Astrocyte (in vitro differentiated cells and primary cell): ENCODE measurements around the gene CFAP97D2. TPM values are rescaled to one million over a fixed set of nuclear protein-coding genes. Genes with fewer than 3 reads are reported as not detected.

Experiments
- DNase-seq: peaks from one replicate; pipeline ENCODE4 v3.0.0-alpha.2; 2010; ENCODE audit warnings: low read depth
- FAIRE-seq: peaks from 2 replicates; lab custom pipeline; 2011; peaks lifted over from hg19 to GRCh38; lab: Jason Lieb, UNC
- H2AFZ ChIP-seq: 2 replicates; pipeline ENCODE4 v1.6.0; 2012; ENCODE audit warnings: low read depth, low read length, inconsistent platforms
- H3K27ac ChIP-seq: 2 replicates; pipeline ENCODE4 v1.5.1; 2011; ENCODE audit warnings: low read depth, low read length, inconsistent platforms
- H3K27me3 ChIP-seq: 2 replicates; pipeline ENCODE4 v1.6.0; 2011; ENCODE audit warnings: low read length, inconsistent platforms; ENCODE audit not compliant: insufficient read depth
- H3K36me3 ChIP-seq: 2 replicates; pipeline ENCODE4 v1.5.1; 2011; ENCODE audit warnings: low read length, inconsistent platforms; ENCODE audit not compliant: insufficient read depth
- H3K4me1 ChIP-seq: 2 replicates; pipeline ENCODE4 v1.5.1; 2011; ENCODE audit warnings: low read length, inconsistent platforms; ENCODE audit not compliant: insufficient read depth
- H3K4me2 ChIP-seq: 2 replicates; pipeline ENCODE4 v1.6.0; 2012; ENCODE audit warnings: low read length, inconsistent platforms
- H3K4me3 ChIP-seq: 2 replicates; pipeline ENCODE4 v1.5.1; 2011; ENCODE audit warnings: low read depth, mild to moderate bottlenecking, low read length, inconsistent platforms; ENCODE audit not compliant: insufficient read depth
- H3K79me2 ChIP-seq: 2 replicates; pipeline ENCODE4 v1.6.0; 2012; ENCODE audit warnings: mild to moderate bottlenecking, low read length, inconsistent platforms; ENCODE audit not compliant: insufficient read depth
- H3K9ac ChIP-seq: 2 replicates; pipeline ENCODE4 v1.6.0; 2012; ENCODE audit warnings: mild to moderate bottlenecking, low read length, inconsistent platforms
- H3K9me3 ChIP-seq: 2 replicates; pipeline ENCODE4 v1.5.1; 2012; ENCODE audit warnings: low read depth, mild to moderate bottlenecking, low read length, inconsistent platforms; ENCODE audit not compliant: insufficient read depth
- H4K20me1 ChIP-seq: 2 replicates; pipeline ENCODE4 v1.6.0; 2012; ENCODE audit warnings: low read length, inconsistent platforms; ENCODE audit not compliant: insufficient read depth
- H3K27ac Mint-ChIP-seq: one replicate; pipeline ENCODE4 v1.8.0; 2021; ENCODE audit warnings: mild to moderate bottlenecking, mixed read lengths; ENCODE audit not compliant: unreplicated experiment
- H3K27me3 Mint-ChIP-seq: one replicate; pipeline ENCODE4 v1.8.0; 2021; ENCODE audit warnings: low read depth, mixed read lengths; ENCODE audit not compliant: unreplicated experiment
- H3K36me3 Mint-ChIP-seq: one replicate; pipeline ENCODE4 v1.8.0; 2021; ENCODE audit warnings: low read depth, mixed read lengths; ENCODE audit not compliant: unreplicated experiment
- H3K4me1 Mint-ChIP-seq: one replicate; pipeline ENCODE4 v1.8.0; 2021; ENCODE audit warnings: low read depth, mixed read lengths; ENCODE audit not compliant: unreplicated experiment
- H3K4me3 Mint-ChIP-seq: one replicate; pipeline ENCODE4 v1.8.0; 2021; ENCODE audit warnings: mild to moderate bottlenecking, moderate library complexity, mixed read lengths; ENCODE audit not compliant: unreplicated experiment
- H3K9me3 Mint-ChIP-seq: one replicate; pipeline ENCODE4 v1.8.0; 2021; ENCODE audit warnings: mild to moderate bottlenecking, mixed read lengths; ENCODE audit not compliant: unreplicated experiment
- CTCF ChIP-seq: IDR thresholded peaks from 2 replicates; pipeline ENCODE4 v1.5.1; 2011; ENCODE audit warnings: low read depth, mild to moderate bottlenecking, inconsistent platforms, low read length, moderate library complexity; ENCODE audit not compliant: insufficient read depth
- EZH2 ChIP-seq: IDR thresholded peaks from 2 replicates; pipeline ENCODE4 v1.6.1; 2012; ENCODE audit warnings: mild to moderate bottlenecking, low read length, inconsistent platforms; ENCODE audit not compliant: insufficient read depth
- total RNA-seq: library from RNA; stranded (reverse); gene quantifications from 2 replicates; pipeline ENCODE4 v1.2.1, GENCODE V29; 2021

CFAP97D2 gene
- total RNA-seq, 1 donor from 2014 or later: not detected

GRCh38 chr13:114151031-114151430 is 28.0 kb upstream of the CFAP97D2 start:
- Mint-ChIP-seq H3K27ac (no peak overlapping the region), H3K4me1 (no peaks in the 10 kb centered on the region)
- H3K4me2 ChIP-seq: no peak overlapping the region

GRCh38 chr13:114151565-114152284 is 27.3 kb upstream of the CFAP97D2 start:
- Histone ChIP-seq H3K9me3 (no peaks in the 10 kb centered on the region), H3K4me3 (no peak overlapping the region), H3K4me2 (no peak overlapping the region), H3K36me3 (no peaks in the 10 kb centered on the region), H3K79me2 (no peaks in the 10 kb centered on the region), H3K27me3 (peaks cover 12% of the 10 kb centered on the region), H4K20me1 (no peaks in the 10 kb centered on the region), H3K27ac (no peak overlapping the region), H2AFZ (no peak overlapping the region), H3K4me1 (no peaks in the 10 kb centered on the region), H3K9ac (no peak overlapping the region)
- H3K9me3 Mint-ChIP-seq: no peaks in the 10 kb centered on the region
- no peak overlapping the region for H3K27ac Mint-ChIP-seq
- peaks cover 4% of the 10 kb centered on the region for H3K4me1 Mint-ChIP-seq
- DNase-seq (no peak), FAIRE-seq (no peak)
- H3K36me3 Mint-ChIP-seq: no peaks in the 10 kb centered on the region
- peaks cover 38% of the 10 kb centered on the region for H3K27me3 Mint-ChIP-seq
- H3K4me3 Mint-ChIP-seq: no peak overlapping the region
- no peak for TF ChIP-seq CTCF
- no peak for TF ChIP-seq EZH2

More at GRCh38 chr13:114151031-114151430, 28.0 kb upstream of the CFAP97D2 start:
- TF ChIP-seq CTCF (no peak), EZH2 (no peak)
- H3K36me3 Mint-ChIP-seq: no peaks in the 10 kb centered on the region
- Histone ChIP-seq H2AFZ (no peak overlapping the region), H3K79me2 (no peaks in the 10 kb centered on the region), H3K27me3 (peaks cover 12% of the 10 kb centered on the region), H3K9ac (no peak overlapping the region), H3K9me3 (no peaks in the 10 kb centered on the region), H3K27ac (no peak overlapping the region), H3K4me3 (no peak overlapping the region), H4K20me1 (no peaks in the 10 kb centered on the region), H3K4me1 (no peaks in the 10 kb centered on the region), H3K36me3 (no peaks in the 10 kb centered on the region)
- FAIRE-seq (no peak), DNase-seq (no peak)
- no peak overlapping the region for H3K4me3 Mint-ChIP-seq
- peaks cover 40% of the 10 kb centered on the region for H3K27me3 Mint-ChIP-seq
- H3K9me3 Mint-ChIP-seq: no peaks in the 10 kb centered on the region

GRCh38 chr13:114152285-114152645 is 26.8 kb upstream of the CFAP97D2 start:
- Mint-ChIP-seq H3K4me1 (peaks cover 5% of the 10 kb centered on the region), H3K27ac (no peak overlapping the region)
- no peaks in the 10 kb centered on the region for H3K9me3 ChIP-seq

More at GRCh38 chr13:114152285-114152645, 26.8 kb upstream of the CFAP97D2 start:
- Histone ChIP-seq H3K9ac (no peak overlapping the region), H3K27ac (no peak overlapping the region), H3K36me3 (no peaks in the 10 kb centered on the region), H3K79me2 (no peaks in the 10 kb centered on the region), H4K20me1 (no peaks in the 10 kb centered on the region), H3K4me1 (no peaks in the 10 kb centered on the region), H3K4me3 (no peak overlapping the region), H3K27me3 (peaks cover 12% of the 10 kb centered on the region), H2AFZ (no peak overlapping the region), H3K4me2 (no peak overlapping the region)
- Mint-ChIP-seq H3K27me3 (peaks cover 36% of the 10 kb centered on the region), H3K9me3 (no peaks in the 10 kb centered on the region), H3K4me3 (no peak overlapping the region), H3K36me3 (no peaks in the 10 kb centered on the region)
- DNase-seq: no peak
- TF ChIP-seq EZH2 (no peak), CTCF (no peak)
- no peak for FAIRE-seq
